H1 (cell line): ENCODE results near the gene CDH6.

Experiments used
- CTCF ChIP-seq, 3 experiments: IDR thresholded peaks; 1 replicate in 2 of 3; 2 replicates in 1 of 3; pipeline versions ENCODE4 v1.5.1 to v1.6.1; 2011; ENCODE audit warnings: low read length in 3 of 3, mild to moderate bottlenecking in 3 of 3, inconsistent platforms in 2 of 3, low read depth in 1 of 3, moderate library complexity in 1 of 3; ENCODE audit not compliant: insufficient read depth in 1 of 3; ENCODE audit errors: control extremely low read depth in 1 of 3
- FOSL1 ChIP-seq: IDR thresholded peaks from 2 replicates; pipeline ENCODE4 v1.6.1; 2011; ENCODE audit warnings: mild to moderate bottlenecking, low read depth, low read length, moderate library complexity; ENCODE audit not compliant: insufficient read depth
- RAD21 ChIP-seq, 2 experiments: IDR thresholded peaks in 1 of 2; conservative IDR thresholded peaks in 1 of 2; 2 replicates each; pipeline ENCODE4 v1.6.1; 2011; ENCODE audit warnings: low read depth in 2 of 2, low read length in 2 of 2, improper control_type of control experiment in 1 of 2, inconsistent platforms in 1 of 2, mild to moderate bottlenecking in 1 of 2, moderate library complexity in 1 of 2
- TAF1 ChIP-seq: IDR thresholded peaks from 2 replicates; pipeline ENCODE4 v1.6.1; 2011; ENCODE audit warnings: mild to moderate bottlenecking, low read depth, low read length

GRCh38 chr5:31366941-31367340 is 173.5 kb downstream of the CDH6 start:
- TF ChIP-seq FOSL1 (no peak), CTCF (IDR thresholded peaks at IDR 0.05; ENCODE audit: control extremely low read depth in 1 of 3, insufficient read depth in 1 of 3, low read depth in 1 of 3, low read length in 3 of 3) (no peak), TAF1 (no peak), RAD21 (IDR thresholded peaks at IDR 0.05 in 1 of 2, conservative IDR thresholded peaks at IDR 0.05 in 1 of 2; ENCODE audit: low read depth in 2 of 2, low read length in 2 of 2) (no peak)
